Measurements from ENCODE around the gene GMPPA.

GRCh38 chr2:219471476-219472371 is 27.0 kb upstream of the GMPPA start:
- TF ChIP-seq ZBTB49 (CRISPR knock-in tag; IDR thresholded peaks at IDR 0.05; ENCODE audit: borderline replicate concordance): no peak
- TF ChIP-seq, protein P1, sequence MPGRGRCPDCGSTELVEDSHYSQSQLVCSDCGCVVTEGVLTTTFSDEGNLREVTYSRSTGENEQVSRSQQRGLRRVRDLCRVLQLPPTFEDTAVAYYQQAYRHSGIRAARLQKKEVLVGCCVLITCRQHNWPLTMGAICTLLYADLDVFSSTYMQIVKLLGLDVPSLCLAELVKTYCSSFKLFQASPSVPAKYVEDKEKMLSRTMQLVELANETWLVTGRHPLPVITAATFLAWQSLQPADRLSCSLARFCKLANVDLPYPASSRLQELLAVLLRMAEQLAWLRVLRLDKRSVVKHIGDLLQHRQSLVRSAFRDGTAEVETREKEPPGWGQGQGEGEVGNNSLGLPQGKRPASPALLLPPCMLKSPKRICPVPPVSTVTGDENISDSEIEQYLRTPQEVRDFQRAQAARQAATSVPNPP (IDR thresholded peaks at IDR 0.05; ENCODE audit: borderline replicate concordance, insufficient read depth, insufficient read length): no peak
- no peak for TF ChIP-seq ATF2 (CRISPR knock-in tag; IDR thresholded peaks at IDR 0.05)
- TF ChIP-seq REST (IDR thresholded peaks at IDR 0.05; ENCODE audit: borderline replicate concordance): no peak
- no peak for TF ChIP-seq REST (CRISPR knock-in tag; IDR thresholded peaks at IDR 0.05; ENCODE audit: low read depth)
- TF ChIP-seq KLF1 (tag; IDR thresholded peaks at IDR 0.05): no peak

Measured in K562 (cell line).